Natural killer cell treated with Interleukin-12 subunit alpha and Interleukin-12 subunit beta and Interleukin-15 and Interleukin-18, amount 100 ng/mL, for 72 hours (primary cell): ENCODE results near the gene CGB7. TPM values are rescaled to one million over a fixed set of nuclear protein-coding genes. Genes with fewer than 3 reads are reported as not detected.
"Not testable (repeated sequence)": the region's sequence is repeated elsewhere in the genome, so short reads cannot be mapped to it uniquely, and the experiment has no call there.

Experiments
- ATAC-seq, 2 donors: fragments of 150-1000 bp; cut with Tn5 transposase in 1 of 2; sonication (Bioruptor Pico), chemical (Tn5 transposase) in 1 of 2; 2 replicates each; pipeline ENCODE4 v1.10.0; 2021
- DNase-seq: peaks from one replicate; pipeline ENCODE4 v3.0.0; 2022; ENCODE audit warnings: low spot score
- H3K27ac Mint-ChIP-seq, 2 donors: 1 replicate in 1 of 2; 2 replicates in 1 of 2; pipeline ENCODE4 v1.8.0; 2022; ENCODE audit warnings: mixed read lengths in 2 of 2, mild to moderate bottlenecking in 1 of 2, moderate library complexity in 1 of 2
- H3K27me3 Mint-ChIP-seq, 2 donors: 1 replicate in 1 of 2; 2 replicates in 1 of 2; pipeline ENCODE4 v1.8.0; 2022; ENCODE audit warnings: mixed read lengths in 2 of 2
- H3K36me3 Mint-ChIP-seq: one replicate; pipeline ENCODE4 v1.8.0; 2022; ENCODE audit warnings: mixed read lengths
- H3K4me1 Mint-ChIP-seq, 2 donors: 1 replicate in 1 of 2; 2 replicates in 1 of 2; pipeline ENCODE4 v1.8.0; 2022; ENCODE audit warnings: low read depth in 2 of 2, mixed read lengths in 2 of 2, mild to moderate bottlenecking in 1 of 2
- H3K4me3 Mint-ChIP-seq: one replicate; pipeline ENCODE4 v1.8.0; 2022; ENCODE audit warnings: mixed read lengths
- H3K9me3 Mint-ChIP-seq: 2 replicates; pipeline ENCODE4 v1.8.0; 2022; ENCODE audit warnings: mixed read lengths
- total RNA-seq, 2 donors: library from RNA; stranded (reverse); gene quantifications; one replicate each; pipeline ENCODE4 v1.2.3, GENCODE V29; 2022

CGB7 gene
- total RNA-seq, 2 donors from 2014 or later: not detected

DNA sequence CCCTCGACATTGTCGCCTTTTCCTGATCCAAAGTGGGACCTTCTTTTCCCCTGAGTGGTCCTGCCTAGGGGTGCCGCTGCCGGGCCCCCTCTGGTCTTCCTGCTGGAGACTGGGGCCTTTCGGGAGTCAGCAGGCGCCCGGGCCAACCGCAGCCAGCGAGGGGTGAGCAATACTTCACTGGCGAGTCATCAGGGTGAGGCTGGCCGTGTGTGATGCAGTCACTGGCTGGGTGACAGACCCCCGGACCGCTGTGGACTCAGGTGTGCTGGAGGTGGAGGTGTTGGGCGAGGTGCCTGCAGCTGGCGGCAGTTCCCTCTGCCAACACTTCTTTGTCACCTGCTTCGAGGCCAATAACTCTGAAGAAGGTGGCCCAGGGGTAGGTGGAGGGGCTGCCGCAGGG, 15.4 kb downstream of the CGB7 start:
- H3K9me3 Mint-ChIP-seq: no peaks in the 10 kb centered on the region
- H3K4me3 Mint-ChIP-seq: no peak overlapping the region
- H3K36me3 Mint-ChIP-seq: no peaks in the 10 kb centered on the region
- H3K27ac Mint-ChIP-seq: no peak overlapping the region
- no peaks in the 10 kb centered on the region for H3K4me1 Mint-ChIP-seq
- no peak for DNase-seq
- ATAC-seq: no peak
- no peaks in the 10 kb centered on the region for H3K27me3 Mint-ChIP-seq

DNA sequence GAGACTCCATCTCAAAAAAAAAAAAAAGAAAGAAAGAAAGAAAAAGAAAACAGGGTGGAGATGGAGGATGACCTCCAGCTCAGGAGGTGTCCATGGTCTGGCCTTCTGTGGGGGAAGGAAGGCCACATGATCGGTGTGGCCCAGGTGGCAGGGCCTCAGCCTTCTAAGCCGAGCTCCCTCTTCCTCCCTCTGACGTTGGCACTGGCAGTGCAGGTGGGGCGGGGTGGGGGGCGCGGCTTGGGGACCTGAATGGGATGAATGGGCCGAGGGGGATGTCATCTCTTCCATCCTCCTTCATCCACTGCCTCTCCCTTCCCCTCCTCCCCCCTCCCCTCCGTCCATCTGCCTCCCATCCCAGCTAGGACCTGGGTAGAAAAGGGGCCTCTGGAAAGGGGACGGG, 17.8 kb downstream of the CGB7 start:
- H3K9me3 Mint-ChIP-seq, H3K4me1 Mint-ChIP-seq, H3K27ac Mint-ChIP-seq, ATAC-seq, H3K36me3 Mint-ChIP-seq, DNase-seq, H3K27me3 Mint-ChIP-seq, H3K4me3 Mint-ChIP-seq: not testable (repeated sequence)

DNA sequence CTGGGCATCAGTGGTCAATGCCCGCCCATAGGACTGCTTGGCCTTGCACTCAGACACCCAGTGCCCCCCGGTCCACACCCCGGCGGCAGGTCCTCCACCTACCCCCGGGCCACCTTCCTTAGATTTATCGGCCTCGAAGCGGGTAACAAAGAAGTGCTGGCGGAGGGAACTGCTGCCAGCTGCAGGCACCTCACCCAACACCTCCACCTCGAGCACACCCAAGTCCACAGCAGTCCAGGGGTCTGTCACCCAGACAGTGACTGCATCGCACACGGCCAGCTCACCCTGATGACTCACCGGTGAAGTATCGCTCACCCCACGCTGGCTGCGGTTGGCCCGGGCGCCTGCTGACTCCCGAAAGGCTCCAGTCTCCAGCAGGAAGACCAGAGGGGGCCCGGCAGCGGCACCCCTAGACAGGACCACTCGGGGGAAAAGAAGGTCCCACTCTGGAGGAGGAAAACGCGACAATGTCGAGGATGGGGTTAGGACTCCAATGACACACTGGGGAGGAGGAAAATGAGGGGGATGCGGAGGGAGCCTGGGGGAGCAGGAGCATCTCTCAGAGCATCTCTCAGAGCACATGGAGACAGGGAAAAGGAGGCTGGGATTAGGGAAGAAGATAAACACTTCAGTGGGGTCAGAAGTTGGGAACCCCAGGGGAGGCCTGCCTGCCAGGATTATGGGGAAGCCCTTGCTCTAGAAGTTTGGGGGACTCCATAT, 18.8 kb downstream of the CGB7 start:
- H3K27me3 Mint-ChIP-seq, ATAC-seq, DNase-seq, H3K4me1 Mint-ChIP-seq, H3K36me3 Mint-ChIP-seq, H3K4me3 Mint-ChIP-seq, H3K27ac Mint-ChIP-seq, H3K9me3 Mint-ChIP-seq: not testable (repeated sequence)

GRCh38 chr19:49038111-49038510, 19.4 kb downstream of the CGB7 start:
- H3K27ac Mint-ChIP-seq, H3K4me3 Mint-ChIP-seq, H3K36me3 Mint-ChIP-seq, H3K4me1 Mint-ChIP-seq, H3K9me3 Mint-ChIP-seq, ATAC-seq, H3K27me3 Mint-ChIP-seq, DNase-seq: not testable (repeated sequence)

DNA sequence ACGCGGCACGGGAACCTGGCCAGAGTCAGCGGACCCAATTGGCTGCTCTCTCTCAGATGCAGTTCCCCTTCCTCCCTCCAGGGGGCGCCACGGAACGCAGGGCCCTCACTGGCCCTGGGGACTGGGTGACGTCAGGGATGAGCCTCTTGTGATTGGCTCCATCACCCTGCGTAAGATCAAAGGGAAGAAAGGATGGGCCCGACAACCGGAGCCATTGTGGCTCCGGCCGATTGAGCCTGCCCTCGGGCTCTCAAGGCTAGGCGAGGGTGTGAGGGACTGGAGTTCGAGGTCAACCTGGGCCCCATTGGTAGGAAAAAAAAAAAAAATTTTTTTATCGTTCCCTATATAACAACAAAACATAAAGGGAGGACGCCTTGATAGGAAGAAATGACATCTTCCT, 20.7 kb downstream of the CGB7 start, which contains the start of gene CGB1:
CGB1 (minus strand) TSS at position 81 of the 400 bp plus-strand sequence. CDS start 184 bp downstream, outside the sequence.
- not testable (repeated sequence) for H3K4me1 Mint-ChIP-seq, H3K9me3 Mint-ChIP-seq, H3K36me3 Mint-ChIP-seq, H3K27me3 Mint-ChIP-seq, H3K27ac Mint-ChIP-seq, H3K4me3 Mint-ChIP-seq, DNase-seq
- peak; percentile 56 to 64 for ATAC-seq

GRCh38 chr19:49031642-49032301, 25.8 kb downstream of the CGB7 start, which contains the start of gene CGB2:
Gene CGB2 (plus strand): TSS chr19:49031890. CDS start chr19:49032096, 206 bp downstream.
- H3K4me3 Mint-ChIP-seq, H3K27me3 Mint-ChIP-seq, H3K9me3 Mint-ChIP-seq, H3K36me3 Mint-ChIP-seq, H3K4me1 Mint-ChIP-seq: not testable (repeated sequence)
- ATAC-seq: peak; percentile 85 to 88
- DNase-seq: peak; percentile 81
- H3K27ac Mint-ChIP-seq: peak within 1 kb of the TSS; percentile 35 to 68

DNA sequence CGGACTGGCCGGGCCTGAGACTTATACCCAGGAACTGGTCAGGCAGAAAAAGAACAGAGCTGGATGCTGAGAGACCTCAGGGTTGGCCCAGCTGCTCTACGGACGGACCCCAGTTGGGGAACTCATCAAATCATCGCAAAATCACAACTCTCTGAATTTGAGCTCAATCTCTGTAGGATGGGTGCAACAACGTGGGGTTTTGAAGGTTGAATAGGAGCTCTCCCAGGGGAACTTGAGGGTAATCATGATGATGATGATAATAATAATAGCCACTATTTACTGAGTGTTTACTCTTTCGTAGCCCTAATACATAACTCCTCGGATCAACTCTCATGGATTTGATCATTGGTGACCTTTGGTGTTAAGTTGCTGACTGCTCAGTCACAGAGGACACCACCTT, 27.2 kb downstream of the CGB7 start:
- H3K9me3 Mint-ChIP-seq, DNase-seq, ATAC-seq, H3K27ac Mint-ChIP-seq, H3K27me3 Mint-ChIP-seq, H3K4me1 Mint-ChIP-seq, H3K4me3 Mint-ChIP-seq, H3K36me3 Mint-ChIP-seq: not testable (repeated sequence)

DNA sequence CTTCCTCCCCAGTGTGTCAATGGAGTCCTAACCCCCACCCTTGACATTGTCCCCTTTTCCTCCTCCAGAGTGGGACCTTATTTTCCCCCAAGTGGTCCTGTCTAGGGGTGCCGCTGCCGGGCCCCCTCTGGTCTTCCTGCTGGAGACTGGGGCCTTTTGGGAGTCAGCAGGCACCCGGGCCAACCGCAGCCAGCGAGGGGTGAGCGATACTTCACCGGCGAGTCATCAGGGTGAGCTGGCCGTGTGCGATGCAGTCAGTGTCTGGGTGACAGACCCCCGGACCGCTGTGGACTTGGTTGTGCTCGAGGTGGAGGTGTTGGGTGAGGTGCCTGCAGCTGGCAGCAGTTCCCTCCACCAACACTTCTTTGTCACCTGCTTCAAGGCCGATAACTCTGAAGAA, 27.8 kb downstream of the CGB7 start:
- not testable (repeated sequence) for H3K4me1 Mint-ChIP-seq, H3K27ac Mint-ChIP-seq, H3K27me3 Mint-ChIP-seq, DNase-seq, H3K4me3 Mint-ChIP-seq, ATAC-seq, H3K9me3 Mint-ChIP-seq, H3K36me3 Mint-ChIP-seq

- not testable (repeated sequence) for DNase-seq, H3K27me3 Mint-ChIP-seq, H3K9me3 Mint-ChIP-seq, H3K27ac Mint-ChIP-seq, H3K4me3 Mint-ChIP-seq, H3K36me3 Mint-ChIP-seq, ATAC-seq, H3K4me1 Mint-ChIP-seq
Observed at GRCh38 chr19:49028686-49029085, 28.9 kb downstream of the CGB7 start.

GRCh38 chr19:49025599-49025998, 31.9 kb downstream of the CGB7 start:
- H3K27ac Mint-ChIP-seq, H3K36me3 Mint-ChIP-seq, DNase-seq, ATAC-seq, H3K4me3 Mint-ChIP-seq, H3K4me1 Mint-ChIP-seq, H3K9me3 Mint-ChIP-seq, H3K27me3 Mint-ChIP-seq: not testable (repeated sequence)

DNA sequence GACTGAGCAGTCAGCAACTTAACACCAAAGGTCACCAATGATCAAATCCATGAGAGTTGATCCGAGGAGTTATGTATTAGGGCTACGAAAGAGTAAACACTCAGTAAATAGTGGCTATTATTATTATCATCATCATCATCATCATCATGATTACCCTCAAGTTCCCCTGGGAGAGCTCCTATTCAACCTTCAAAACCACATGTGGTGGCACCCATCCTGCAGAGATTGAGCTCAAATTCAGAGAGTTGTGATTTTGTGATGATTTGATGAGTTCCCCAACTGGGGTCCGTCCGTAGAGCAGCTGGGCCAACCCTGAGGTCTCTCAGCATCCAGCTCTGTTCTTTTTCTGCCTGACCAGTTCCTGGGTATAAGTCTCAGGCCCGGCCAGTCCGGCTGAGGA, 32.5 kb downstream of the CGB7 start:
- not testable (repeated sequence) for H3K36me3 Mint-ChIP-seq, ATAC-seq, H3K4me1 Mint-ChIP-seq, H3K4me3 Mint-ChIP-seq, H3K27ac Mint-ChIP-seq, DNase-seq, H3K27me3 Mint-ChIP-seq, H3K9me3 Mint-ChIP-seq

- not testable (repeated sequence) for H3K9me3 Mint-ChIP-seq, H3K36me3 Mint-ChIP-seq, H3K27ac Mint-ChIP-seq, ATAC-seq, H3K27me3 Mint-ChIP-seq, DNase-seq, H3K4me3 Mint-ChIP-seq
- H3K4me1 Mint-ChIP-seq: peaks cover 12 to 13% of the 10 kb centered on the region in 2 donors
Observed at GRCh38 chr19:49024233-49024632, 33.3 kb downstream of the CGB7 start, which contains the start of gene CGB3. Gene CGB3 (minus strand): TSS chr19:49024333. CDS start chr19:49023971, 362 bp downstream.

- Mint-ChIP-seq H3K36me3 (no peaks in the 10 kb centered on the region), H3K4me3 (no peak overlapping the region), H3K27me3 (peaks cover 0 to 6% of the 10 kb centered on the region in 2 donors), H3K9me3 (no peaks in the 10 kb centered on the region), H3K27ac (no peak overlapping the region), H3K4me1 (peaks cover 17 to 22% of the 10 kb centered on the region in 2 donors)
- ATAC-seq (no peak), DNase-seq (no peak)
Observed at GRCh38 chr19:49022116-49022515, 35.4 kb downstream of the CGB7 start.
